ENCODE data around the gene SRMS. TPM values are rescaled to one million over a fixed set of nuclear protein-coding genes. Genes with fewer than 3 reads are reported as not detected.

Gene SRMS
- total RNA-seq, 1 experiment from 2014 or later, result 0.79 TPM

- Histone ChIP-seq H3K4ac (ENCODE audit: low read depth, low read length) (no peak overlapping the region), H3K23ac (ENCODE audit: insufficient read length, low read depth, low read length) (no peak overlapping the region), H2BK20ac (ENCODE audit: low read depth, low read length, poor library complexity, severe bottlenecking) (no peak overlapping the region), H3K9ac (ENCODE audit: extremely low read depth, insufficient read length, low read length) (no peak overlapping the region), H2AK5ac (ENCODE audit: insufficient read length, low read length) (no peak overlapping the region), H2BK120ac (ENCODE audit: low read depth, low read length, poor library complexity, severe bottlenecking) (no peak overlapping the region), H2BK15ac (ENCODE audit: low read depth, low read length) (no peak overlapping the region), H2BK12ac (ENCODE audit: insufficient read length, low read depth, low read length) (no peak overlapping the region), H2BK5ac (ENCODE audit: insufficient read length, low read length) (no peak overlapping the region), H4K8ac (replicated peaks; ENCODE audit: insufficient read length, low read depth, low read length) (no peak overlapping the region), H3K79me2 (ENCODE audit: insufficient read depth, low read length) (no peaks in the 10 kb centered on the region), H3K23me2 (ENCODE audit: insufficient read length, low read depth, low read length, poor library complexity, severe bottlenecking) (no peaks in the 10 kb centered on the region), H3K4me2 (ENCODE audit: insufficient read depth, insufficient read length, low read length) (no peak overlapping the region), H3K9me3 (ENCODE audit: control insufficient read depth, low read depth, low read length) (no peaks in the 10 kb centered on the region), H3K14ac (ENCODE audit: insufficient read depth, low read length) (no peak overlapping the region), H3K27me3 (ENCODE audit: insufficient read depth, low read length) (no peaks in the 10 kb centered on the region), H3T11ph (ENCODE audit: low read length) (no peak overlapping the region), H4K20me1 (ENCODE audit: control insufficient read depth, insufficient read depth, insufficient read length) (no peaks in the 10 kb centered on the region), H4K91ac (ENCODE audit: insufficient read length, low read depth, low read length) (no peak overlapping the region), H3K4me1 (ENCODE audit: insufficient read depth, low read length) (no peaks in the 10 kb centered on the region), H3K18ac (ENCODE audit: insufficient read length, low read depth, low read length) (no peak overlapping the region), H4K5ac (ENCODE audit: insufficient read length, low read depth, low read length) (no peak overlapping the region), H2AFZ (ENCODE audit: low read length) (no peak overlapping the region), H3K79me1 (ENCODE audit: insufficient read depth, low read depth, low read length, poor library complexity, severe bottlenecking) (no peaks in the 10 kb centered on the region), H3K56ac (ENCODE audit: insufficient read length, low read depth, low read length) (no peak overlapping the region), H3K27ac (ENCODE audit: insufficient read length, low read depth, low read length) (no peak overlapping the region)
- TF ChIP-seq CTCF (conservative IDR thresholded peaks at IDR 0.05), result no peak
- H3K27ac Mint-ChIP-seq, result peak overlapping the region in 2 of 3 experiments; percentile 68 to 79; a peak in 3 of 7 replicates
- no CpG with 5 or more reads among the region's 19 CpGs for WGBS (ENCODE audit: extremely low coverage, insufficient read length, low lambda C conversion rate)
- no peak for DNase-seq
- H3K9me3 Mint-ChIP-seq, result no peaks in the 10 kb centered on the region
- H3K4me1 Mint-ChIP-seq, result peaks cover 7 to 10% of the 10 kb centered on the region in 2 experiments
- H3K36me3 Mint-ChIP-seq (ENCODE audit: insufficient read depth in 1 of 3, low read depth in 3 of 3), result peaks cover 0 to 27% (median 20%) of the 10 kb centered on the region in 3 experiments
- no peak overlapping the region for H3K4me3 Mint-ChIP-seq
- peaks cover 2% of the 10 kb centered on the region; the same call in 1 of the 2 replicates for H3K27me3 Mint-ChIP-seq (ENCODE audit: low read depth)
These were observed 40.4 kb upstream of the SRMS start for GRCh38 chr20:63587776-63588591.

All from H9 (cell line).